SU-DHL-6 (cell line): ENCODE measurements around the gene C1orf74.

Experiments
- H2AFZ ChIP-seq: fragments of 200-600 bp; sonication (generic); 2 replicates; pipeline ENCODE4 v1.6.1; 2014; ENCODE audit warnings: low read depth, mild to moderate bottlenecking, moderate library complexity, mixed read lengths, antibody characterized with exemption, low read length; ENCODE audit not compliant: severe bottlenecking
- H3F3A ChIP-seq: fragments of 200-600 bp; shearing (Covaris generic); 2 replicates; pipeline ENCODE4 v1.6.0; 2016; ENCODE audit warnings: antibody characterized with exemption, mild to moderate bottlenecking; ENCODE audit not compliant: insufficient read depth
- H3K27ac ChIP-seq: fragments of 200-600 bp; sonication (generic); 2 replicates; pipeline ENCODE4 v1.5.1; 2016; ENCODE audit warnings: low read depth, mild to moderate bottlenecking, low read length, moderate library complexity, mixed read lengths
- H3K27me3 ChIP-seq: fragments of 200-600 bp; sonication (generic), shearing (Covaris generic); 2 replicates; pipeline ENCODE4 v1.6.0; 2014; ENCODE audit warnings: mild to moderate bottlenecking, low read length
- H3K36me3 ChIP-seq: fragments of 200-600 bp; sonication (generic); 2 replicates; pipeline ENCODE4 v1.6.1; 2014; ENCODE audit warnings: mild to moderate bottlenecking, low read length, mixed read lengths
- H3K4me2 ChIP-seq: fragments of 300-600, 200-600 bp; shearing (Covaris generic), sonication (generic); 2 replicates; pipeline ENCODE4 v1.6.0; 2014; ENCODE audit warnings: low read length, low read depth, mild to moderate bottlenecking; ENCODE audit not compliant: poor library complexity, severe bottlenecking
- H3K4me3 ChIP-seq: fragments of 200-600 bp; sonication (generic); 2 replicates; pipeline ENCODE4 v1.5.1; 2014; ENCODE audit warnings: antibody characterized with exemption, low read length, mild to moderate bottlenecking, mixed read lengths; ENCODE audit not compliant: insufficient read depth, poor library complexity, severe bottlenecking
- H3K79me2 ChIP-seq: fragments of 200-600 bp; sonication (generic); 2 replicates; pipeline ENCODE4 v1.6.1; 2014; ENCODE audit warnings: mild to moderate bottlenecking, low read length, moderate library complexity; ENCODE audit not compliant: insufficient read depth
- H3K9ac ChIP-seq: fragments of 200-600 bp; sonication (generic); 2 replicates; pipeline ENCODE4 v1.7.0; 2014; ENCODE audit warnings: mild to moderate bottlenecking, low read length
- H3K9me2 ChIP-seq: fragments of 200-600 bp; sonication (generic); replicated peaks from 2 replicates; pipeline ENCODE4 v1.6.1; 2014; ENCODE audit warnings: low read length; ENCODE audit not compliant: insufficient read depth
- H3K9me3 ChIP-seq: fragments of 200-600 bp; sonication (generic); 2 replicates; pipeline ENCODE4 v1.6.1; 2014; ENCODE audit warnings: low read length, mixed read lengths; ENCODE audit not compliant: insufficient read depth
- H4K20me1 ChIP-seq: fragments of 200-600 bp; sonication (generic); 2 replicates; pipeline ENCODE4 v1.6.1; 2014; ENCODE audit warnings: low read depth, mild to moderate bottlenecking, antibody characterized with exemption, low read length, moderate library complexity, mixed read lengths
- CTCF ChIP-seq: fragments of 200-600 bp; sonication (generic); IDR thresholded peaks from one replicate; pipeline ENCODE4 v1.5.1; 2017; ENCODE audit warnings: antibody characterized with exemption, mild to moderate bottlenecking, low read length, moderate library complexity; ENCODE audit not compliant: insufficient read depth, poor library complexity, severe bottlenecking
- EZH2phosphoT487 ChIP-seq: fragments of 200-600 bp; sonication (generic), shearing (Covaris generic); conservative IDR thresholded peaks from 2 replicates; pipeline ENCODE4 v1.6.1; 2018; ENCODE audit warnings: mild to moderate bottlenecking, antibody characterized with exemption, low read length, moderate library complexity, mixed read lengths

C1orf74 gene

DNA sequence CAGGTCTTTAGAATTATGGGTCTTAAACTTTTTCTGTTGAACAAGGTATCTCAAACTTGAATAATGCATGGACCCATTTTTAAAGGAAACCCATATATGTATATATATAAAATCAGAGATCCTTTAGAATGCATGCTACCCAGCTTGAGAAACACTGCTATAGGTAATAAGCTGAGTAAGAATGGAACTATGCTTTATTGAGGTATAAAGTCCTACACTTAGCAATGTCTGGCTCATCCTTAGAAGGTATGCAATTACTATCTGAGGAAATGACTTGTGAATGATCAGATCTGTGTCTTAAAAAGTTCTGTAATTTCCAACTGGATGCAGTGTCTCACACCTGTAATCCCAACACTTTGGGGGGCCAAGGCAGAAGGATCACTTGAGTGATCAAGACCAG, 17.3 kb downstream of the C1orf74 start:
- Histone ChIP-seq H3F3A (no peaks in the 10 kb centered on the region), H3K9ac (no peak overlapping the region), H3K79me2 (no peaks in the 10 kb centered on the region), H3K4me2 (no peak overlapping the region), H3K36me3 (no peaks in the 10 kb centered on the region), H3K4me3 (no peak overlapping the region), H4K20me1 (no peaks in the 10 kb centered on the region), H2AFZ (no peak overlapping the region), H3K27me3 (no peaks in the 10 kb centered on the region), H3K27ac (no peak overlapping the region), H3K9me2 (no peaks in the 10 kb centered on the region), H3K9me3 (0 out of 2 replicates have a peak, but pooled peaks cover 3% of the 10 kb centered on the region)
- no peak for TF ChIP-seq CTCF
- TF ChIP-seq EZH2phosphoT487: no peak

DNA sequence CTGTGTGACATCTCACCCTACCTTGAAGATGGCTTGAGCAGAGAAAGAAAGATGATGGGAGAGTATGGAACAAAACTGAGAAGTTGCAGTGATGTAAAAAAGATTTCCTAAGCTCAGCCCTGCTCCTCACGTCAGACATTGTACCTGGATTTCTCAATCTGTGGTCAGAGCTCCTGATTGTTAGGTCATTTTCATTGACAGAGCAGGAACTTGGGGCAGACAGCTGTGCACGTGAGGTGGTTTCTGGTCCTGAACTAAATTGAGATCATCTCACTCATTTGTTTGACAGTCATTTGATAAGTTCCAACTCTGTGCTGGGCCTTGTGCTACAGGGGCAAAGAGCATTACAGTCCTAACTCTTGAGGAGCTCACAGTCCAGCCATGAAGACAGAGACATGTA, 18.3 kb downstream of the C1orf74 start:
- Histone ChIP-seq H3K9me3 (0 out of 2 replicates have a peak, but pooled peaks cover 3% of the 10 kb centered on the region), H3K27me3 (no peaks in the 10 kb centered on the region), H3K9me2 (no peaks in the 10 kb centered on the region), H3K36me3 (no peaks in the 10 kb centered on the region; the same call in 1 of the 2 replicates), H2AFZ (no peak overlapping the region), H4K20me1 (no peaks in the 10 kb centered on the region), H3K4me3 (no peak overlapping the region), H3K79me2 (no peaks in the 10 kb centered on the region), H3K4me2 (no peak overlapping the region), H3F3A (no peaks in the 10 kb centered on the region), H3K9ac (no peak overlapping the region), H3K27ac (no peak overlapping the region)
- no peak for TF ChIP-seq EZH2phosphoT487
- no peak for TF ChIP-seq CTCF

GRCh38 chr1:209761011-209761635, 23.2 kb downstream of the C1orf74 start:
- Histone ChIP-seq H3K4me2 (no peak overlapping the region), H3K36me3 (no peaks in the 10 kb centered on the region; the same call in 1 of the 2 replicates), H2AFZ (no peak overlapping the region), H3K9me2 (no peaks in the 10 kb centered on the region), H3K9me3 (no peaks in the 10 kb centered on the region), H3K4me3 (no peak overlapping the region), H3K27me3 (no peaks in the 10 kb centered on the region), H3K27ac (no peak overlapping the region), H3K9ac (no peak overlapping the region), H3K79me2 (peaks cover 19% of the 10 kb centered on the region; the same call in 1 of the 2 replicates), H3F3A (no peaks in the 10 kb centered on the region), H4K20me1 (no peaks in the 10 kb centered on the region)
- no peak for TF ChIP-seq CTCF
- no peak for TF ChIP-seq EZH2phosphoT487
